ENCODE measurements around the gene CERS2. TPM values are rescaled to one million over a fixed set of nuclear protein-coding genes. Genes with fewer than 3 reads are reported as not detected.

Gene CERS2
- total and polyA plus RNA-seq, 2 of the 13 experiments (the other 11 are each of a cell fraction or from before 2014, with no cell fraction given): 269 to 298 TPM

GRCh38 chr1:150965605-150966004 is 9.0 kb downstream of the CERS2 start:
- no peak overlapping the region for H3K4me2 ChIP-seq (ENCODE audit: low read depth, low read length)
- intact Hi-C loops (cut with micrococcal nuclease; ENCODE audit: unreplicated experiment): no loop called here
- TF ChIP-seq THAP8 (CRISPR knock-in tag; IDR thresholded peaks at IDR 0.05; ENCODE audit: borderline replicate concordance) (no peak), RBM22 (optimal IDR thresholded peaks at IDR 0.05; ENCODE audit: low read length) (peak; percentile 11), RBFOX2 (IDR thresholded peaks at IDR 0.05; ENCODE audit: low read depth, low read length) (0 out of 2 replicates have a peak, but pooled peaks have one; percentile 26), POLR2G (IDR thresholded peaks at IDR 0.05; ENCODE audit: low read depth, low read length) (no peak)
- H3K79me2 ChIP-seq (ENCODE audit: insufficient read depth, low read length): peaks cover 24% of the 10 kb centered on the region
- FAIRE-seq (no peak), ATAC-seq (no peak), DNase-seq (ENCODE audit: low spot score) (no peak)
- WGBS (ENCODE audit: low lambda C conversion rate): 99% methylated on average over 4 of the region's 4 CpGs
- peaks cover 35% of the 10 kb centered on the region for H3K4me1 ChIP-seq (ENCODE audit: insufficient read depth, low read length)
- H3K27me3 ChIP-seq (ENCODE audit: control insufficient read depth in 1 of 2, insufficient read depth in 2 of 2, low read length in 2 of 2): no peaks in the 10 kb centered on the region
- no peak overlapping the region for H3K4me3 ChIP-seq (replicated peaks in 1 of 3; ENCODE audit: insufficient read depth in 1 of 3, low read depth in 2 of 3, low read length in 3 of 3)
- no TSS peak for BruUV-seq (replicated peaks)
- H4K20me1 ChIP-seq (ENCODE audit: insufficient read depth, low read length): peaks cover 24% of the 10 kb centered on the region
- no peak overlapping the region for H3K27ac ChIP-seq (ENCODE audit: extremely low read length, insufficient read depth, low read length)
- ChIA-PET CTCF (ENCODE audit: low intra/inter-chr PET ratio, low total read pairs) (no interaction called here), POLR2A (interaction anchor here (0.9 to 2.4 kb wide), 4 partner anchors 9 to 16 kb away, joined by 3 to 12 read pairs (median 4); partner anchors contain the start of genes ANXA9 and CERS2)
- peaks cover 41 to 76% of the 10 kb centered on the region in 2 experiments for H3K36me3 ChIP-seq (replicated peaks in 1 of 2; ENCODE audit: control insufficient read depth in 1 of 2, insufficient read depth in 2 of 2, low read length in 2 of 2)
- in situ Hi-C loops (cut with HindIII; ENCODE audit: extremely low pct_ligation_motif_present, low pct_unique_long_range_greater_than_20kb): no loop called here
- no peak overlapping the region for H3K9ac ChIP-seq (ENCODE audit: insufficient read depth, low read depth, low read length)
- no peak overlapping the region for H2AFZ ChIP-seq (ENCODE audit: low read length)
- no peaks in the 10 kb centered on the region for H3K9me3 ChIP-seq (ENCODE audit: low read length)

- DNase-seq (ENCODE audit: low spot score) (no peak), ATAC-seq (no peak), FAIRE-seq (no peak)
- intact Hi-C loops (cut with micrococcal nuclease; ENCODE audit: unreplicated experiment): no loop called here
- Histone ChIP-seq H3K27ac (ENCODE audit: extremely low read length, insufficient read depth, low read length) (no peak overlapping the region), H3K9me3 (ENCODE audit: low read length) (no peaks in the 10 kb centered on the region), H3K4me1 (ENCODE audit: insufficient read depth, low read length) (peaks cover 20% of the 10 kb centered on the region), H4K20me1 (ENCODE audit: insufficient read depth, low read length) (peaks cover 11% of the 10 kb centered on the region; the same call in 1 of the 2 replicates), H3K79me2 (ENCODE audit: insufficient read depth, low read length) (peaks cover 11% of the 10 kb centered on the region), H3K27me3 (ENCODE audit: control insufficient read depth in 1 of 2, insufficient read depth in 2 of 2, low read length in 2 of 2) (no peaks in the 10 kb centered on the region), H3K4me3 (replicated peaks in 1 of 3; ENCODE audit: insufficient read depth in 1 of 3, low read depth in 2 of 3, low read length in 3 of 3) (no peak overlapping the region), H3K4me2 (ENCODE audit: low read depth, low read length) (no peak overlapping the region), H2AFZ (ENCODE audit: low read length) (no peak overlapping the region), H3K9ac (ENCODE audit: insufficient read depth, low read depth, low read length) (no peak overlapping the region), H3K36me3 (replicated peaks in 1 of 2; ENCODE audit: control insufficient read depth in 1 of 2, insufficient read depth in 2 of 2, low read length in 2 of 2) (peaks cover 45 to 85% of the 10 kb centered on the region in 2 experiments)
- no TSS peak for BruUV-seq (replicated peaks)
- WGBS (ENCODE audit: low lambda C conversion rate): 94% methylated on average over 5 of the region's 5 CpGs
- TF ChIP-seq RBM22 (optimal IDR thresholded peaks at IDR 0.05; ENCODE audit: low read length) (peak; percentile 94), POLR2A (IDR thresholded peaks at IDR 0.05; ENCODE audit: insufficient read depth in 1 of 2, low read depth in 2 of 2, low read length in 2 of 2) (peak in 1 of 2 experiments; percentile 22; a peak in 1 of 4 replicates), POLR2G (IDR thresholded peaks at IDR 0.05; ENCODE audit: low read depth, low read length) (peak; percentile 12; the same call in 1 of the 2 replicates), THAP8 (CRISPR knock-in tag; IDR thresholded peaks at IDR 0.05; ENCODE audit: borderline replicate concordance) (no peak), RBFOX2 (IDR thresholded peaks at IDR 0.05; ENCODE audit: low read depth, low read length) (peak; percentile 51; the same call in 1 of the 2 replicates)
- in situ Hi-C loops (cut with HindIII; ENCODE audit: extremely low pct_ligation_motif_present, low pct_unique_long_range_greater_than_20kb): no loop called here
- CTCF ChIA-PET (ENCODE audit: low intra/inter-chr PET ratio, low total read pairs): no interaction called here
- POLR2A ChIA-PET: interaction anchor here (1.2 to 3.0 kb wide), 2 partner anchors 10 to 42 kb away, joined by 6 to 9 read pairs; partner anchors contain the start of genes CERS2 and MINDY1
Measured at GRCh38 chr1:150964164-150964489, 10.5 kb downstream of the CERS2 start.
